Measurements from ENCODE around the gene ASXL2.

- TF ChIP-seq, protein P1, sequence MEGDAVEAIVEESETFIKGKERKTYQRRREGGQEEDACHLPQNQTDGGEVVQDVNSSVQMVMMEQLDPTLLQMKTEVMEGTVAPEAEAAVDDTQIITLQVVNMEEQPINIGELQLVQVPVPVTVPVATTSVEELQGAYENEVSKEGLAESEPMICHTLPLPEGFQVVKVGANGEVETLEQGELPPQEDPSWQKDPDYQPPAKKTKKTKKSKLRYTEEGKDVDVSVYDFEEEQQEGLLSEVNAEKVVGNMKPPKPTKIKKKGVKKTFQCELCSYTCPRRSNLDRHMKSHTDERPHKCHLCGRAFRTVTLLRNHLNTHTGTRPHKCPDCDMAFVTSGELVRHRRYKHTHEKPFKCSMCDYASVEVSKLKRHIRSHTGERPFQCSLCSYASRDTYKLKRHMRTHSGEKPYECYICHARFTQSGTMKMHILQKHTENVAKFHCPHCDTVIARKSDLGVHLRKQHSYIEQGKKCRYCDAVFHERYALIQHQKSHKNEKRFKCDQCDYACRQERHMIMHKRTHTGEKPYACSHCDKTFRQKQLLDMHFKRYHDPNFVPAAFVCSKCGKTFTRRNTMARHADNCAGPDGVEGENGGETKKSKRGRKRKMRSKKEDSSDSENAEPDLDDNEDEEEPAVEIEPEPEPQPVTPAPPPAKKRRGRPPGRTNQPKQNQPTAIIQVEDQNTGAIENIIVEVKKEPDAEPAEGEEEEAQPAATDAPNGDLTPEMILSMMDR (IDR thresholded peaks at IDR 0.05), result peak; percentile 35 to 85 (median 80)
- no peak for TF ChIP-seq POLR2A (IDR thresholded peaks at IDR 0.05)
These were observed 178.0 kb downstream of the ASXL2 start for GRCh38 chr2:25700221-25700660.
